ENCODE data around the gene IGSF21. TPM values are rescaled to one million over a fixed set of nuclear protein-coding genes. Genes with fewer than 3 reads are reported as not detected.

Gene IGSF21
- total RNA-seq, 4 donors from 2014 or later = 0.11 to 2.6 (median 0.69) TPM

DNA sequence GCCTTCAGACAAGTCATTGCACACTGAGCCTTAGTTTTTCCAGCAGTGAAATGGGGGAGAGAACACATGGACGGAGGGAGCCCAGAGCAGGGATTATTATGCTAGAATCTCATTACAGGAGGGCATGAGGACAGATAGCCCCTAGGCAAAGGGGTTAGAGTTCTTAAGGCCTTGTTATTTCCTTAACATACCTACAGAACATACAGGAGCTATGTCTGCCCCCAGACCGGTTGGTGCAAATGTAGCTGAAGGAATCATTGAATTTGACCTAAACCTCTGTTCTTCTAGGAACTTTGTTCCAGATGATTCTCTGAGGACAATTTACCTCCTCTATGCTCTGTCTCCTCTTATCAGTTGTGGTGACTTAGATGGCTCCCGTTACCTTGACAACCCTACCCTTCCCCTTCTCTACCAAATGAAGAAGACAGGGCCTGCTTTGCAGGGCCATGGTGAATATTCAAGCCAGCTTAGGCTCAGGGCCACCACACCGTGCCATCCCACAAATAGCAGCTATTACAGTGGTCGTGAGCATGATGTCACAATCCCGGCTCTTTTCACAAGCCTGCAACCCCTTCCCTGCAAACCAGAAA lies 156.9 kb downstream of the IGSF21 start:
- H3K9me3 ChIP-seq = no peaks in the 10 kb centered on the region
- TF ChIP-seq, protein P1, sequence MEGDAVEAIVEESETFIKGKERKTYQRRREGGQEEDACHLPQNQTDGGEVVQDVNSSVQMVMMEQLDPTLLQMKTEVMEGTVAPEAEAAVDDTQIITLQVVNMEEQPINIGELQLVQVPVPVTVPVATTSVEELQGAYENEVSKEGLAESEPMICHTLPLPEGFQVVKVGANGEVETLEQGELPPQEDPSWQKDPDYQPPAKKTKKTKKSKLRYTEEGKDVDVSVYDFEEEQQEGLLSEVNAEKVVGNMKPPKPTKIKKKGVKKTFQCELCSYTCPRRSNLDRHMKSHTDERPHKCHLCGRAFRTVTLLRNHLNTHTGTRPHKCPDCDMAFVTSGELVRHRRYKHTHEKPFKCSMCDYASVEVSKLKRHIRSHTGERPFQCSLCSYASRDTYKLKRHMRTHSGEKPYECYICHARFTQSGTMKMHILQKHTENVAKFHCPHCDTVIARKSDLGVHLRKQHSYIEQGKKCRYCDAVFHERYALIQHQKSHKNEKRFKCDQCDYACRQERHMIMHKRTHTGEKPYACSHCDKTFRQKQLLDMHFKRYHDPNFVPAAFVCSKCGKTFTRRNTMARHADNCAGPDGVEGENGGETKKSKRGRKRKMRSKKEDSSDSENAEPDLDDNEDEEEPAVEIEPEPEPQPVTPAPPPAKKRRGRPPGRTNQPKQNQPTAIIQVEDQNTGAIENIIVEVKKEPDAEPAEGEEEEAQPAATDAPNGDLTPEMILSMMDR (IDR thresholded peaks at IDR 0.05) = no peak
- no peak for TF ChIP-seq POLR2A (IDR thresholded peaks at IDR 0.05)
- no peak overlapping the region for H3K27ac ChIP-seq
- H3K27me3 ChIP-seq = no peaks in the 10 kb centered on the region
- H3K36me3 ChIP-seq = no peaks in the 10 kb centered on the region
- intact Hi-C loops (cut with DNase I) = no loop called here
- H3K4me1 ChIP-seq = no peaks in the 10 kb centered on the region
- DNase-seq = no peak
- no peak overlapping the region for H3K4me3 ChIP-seq (replicated peaks in 1 of 3)
- 71 to 75% methylated on average over 6 of the region's 6 CpGs for WGBS, 2 donors

DNA sequence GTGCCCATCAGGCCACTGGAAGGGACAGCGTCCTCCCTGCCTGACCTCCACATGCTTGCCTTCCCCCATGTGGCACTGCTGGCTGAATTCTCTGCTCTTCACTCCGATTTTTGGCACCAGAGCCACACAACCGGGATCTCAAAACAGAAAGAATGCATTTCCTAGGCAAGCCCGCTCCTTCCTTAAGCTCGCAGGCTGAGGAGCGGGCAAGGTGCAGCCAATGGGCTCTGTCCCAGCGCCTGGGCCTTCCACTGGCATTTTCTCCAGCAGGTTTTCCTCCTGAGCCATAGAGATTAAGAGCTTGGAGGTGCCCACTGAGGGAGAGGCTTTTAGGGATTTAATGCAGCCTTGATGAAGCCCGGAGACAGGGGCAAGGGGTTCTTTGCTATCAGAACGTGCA lies 158.0 kb downstream of the IGSF21 start:
- TF ChIP-seq, protein P1 (IDR thresholded peaks at IDR 0.05) = no peak
- TF ChIP-seq POLR2A (IDR thresholded peaks at IDR 0.05) = no peak
- H3K27me3 ChIP-seq = no peaks in the 10 kb centered on the region
- H3K27ac ChIP-seq = no peak overlapping the region
- H3K4me1 ChIP-seq = no peaks in the 10 kb centered on the region
- no peak overlapping the region for H3K4me3 ChIP-seq (replicated peaks in 1 of 3)
- H3K36me3 ChIP-seq = no peaks in the 10 kb centered on the region
- 65 to 78% methylated on average over 9 of the region's 9 CpGs for WGBS, 2 donors
- H3K9me3 ChIP-seq = no peaks in the 10 kb centered on the region
- intact Hi-C loops (cut with DNase I) = no loop called here
- no peak for DNase-seq

DNA sequence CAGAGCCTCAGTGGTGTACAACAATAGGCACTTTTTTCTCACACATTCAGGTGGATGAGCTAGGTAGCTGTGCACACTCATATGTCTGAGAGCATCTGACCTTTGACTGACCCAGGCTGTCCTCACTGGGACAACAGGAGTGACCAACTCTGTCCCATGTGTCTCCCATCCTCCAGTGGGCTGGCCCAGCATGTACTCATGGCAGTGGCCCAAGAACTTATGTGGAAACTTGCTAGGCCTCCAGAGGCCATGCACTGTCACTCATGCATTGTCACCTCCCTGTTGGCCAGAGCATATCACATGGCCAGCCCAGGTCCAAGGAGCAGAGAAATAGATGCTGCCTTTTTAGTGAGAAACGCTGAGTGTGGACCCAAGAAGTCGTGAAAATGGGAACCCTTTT lies 158.8 kb downstream of the IGSF21 start:
- Histone ChIP-seq H3K4me3 (replicated peaks in 1 of 3) (no peak overlapping the region), H3K27me3 (no peaks in the 10 kb centered on the region), H3K9me3 (no peaks in the 10 kb centered on the region), H3K4me1 (no peaks in the 10 kb centered on the region), H3K36me3 (no peaks in the 10 kb centered on the region), H3K27ac (no peak overlapping the region)
- intact Hi-C loops (cut with DNase I) = no loop called here
- TF ChIP-seq POLR2A (IDR thresholded peaks at IDR 0.05) = no peak
- TF ChIP-seq, protein P1 (IDR thresholded peaks at IDR 0.05) = no peak
- no peak for DNase-seq
- 76 to 86% methylated on average over 2 of the region's 2 CpGs for WGBS, 2 donors

DNA sequence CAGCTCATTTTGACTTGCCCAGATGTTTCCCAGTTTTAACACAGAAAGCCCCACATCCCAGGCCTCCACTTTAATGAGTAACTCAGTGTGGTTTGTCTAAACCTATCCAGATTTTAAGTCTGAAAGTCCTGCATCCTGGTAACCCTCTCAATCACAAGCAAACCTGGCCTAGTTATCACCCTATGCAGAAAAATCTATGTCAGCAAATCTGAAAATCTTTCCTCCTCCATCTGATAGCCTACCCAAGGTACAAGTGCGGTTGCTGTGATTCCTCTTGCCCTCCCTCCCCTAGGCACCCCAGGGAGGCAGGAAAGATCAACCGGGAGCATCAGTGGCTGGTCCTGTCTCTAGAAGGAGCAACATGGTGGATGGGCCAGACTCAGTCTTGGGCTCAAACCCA lies 163.7 kb downstream of the IGSF21 start:
- H3K36me3 ChIP-seq = no peaks in the 10 kb centered on the region
- no peaks in the 10 kb centered on the region for H3K9me3 ChIP-seq
- intact Hi-C loops (cut with DNase I) = no loop called here
- no peaks in the 10 kb centered on the region for H3K27me3 ChIP-seq
- no peak overlapping the region for H3K4me3 ChIP-seq (replicated peaks in 1 of 3)
- TF ChIP-seq POLR2A (IDR thresholded peaks at IDR 0.05) = no peak
- TF ChIP-seq, protein P1 (IDR thresholded peaks at IDR 0.05) = no peak
- no peaks in the 10 kb centered on the region for H3K4me1 ChIP-seq
- DNase-seq = no peak
- no peak overlapping the region for H3K27ac ChIP-seq
- 88 to 90% methylated on average over 2 of the region's 2 CpGs for WGBS, 2 donors

DNA sequence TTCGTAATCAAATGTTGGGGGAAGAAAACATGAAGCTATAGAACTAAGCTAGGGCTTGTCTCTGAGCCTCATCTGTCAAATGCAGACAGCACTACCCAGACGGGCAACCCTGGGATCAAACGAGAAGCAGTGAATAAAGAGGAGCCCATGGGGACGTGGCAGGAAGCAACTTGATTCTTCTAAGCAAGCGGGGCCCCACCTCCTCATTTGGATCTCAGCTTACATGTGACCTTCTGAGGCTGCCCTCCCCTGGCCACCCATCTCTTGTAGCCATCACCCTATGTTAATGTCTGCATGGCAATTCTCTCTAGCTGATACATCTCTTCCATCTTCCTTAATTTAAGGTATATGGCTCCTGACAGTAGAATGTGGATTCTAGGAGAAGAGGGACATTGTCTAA lies 171.3 kb downstream of the IGSF21 start:
- H3K9me3 ChIP-seq = no peaks in the 10 kb centered on the region
- no peak overlapping the region for H3K4me3 ChIP-seq (replicated peaks in 1 of 3)
- no peak overlapping the region for H3K27ac ChIP-seq
- intact Hi-C loops (cut with DNase I) = no loop called here
- TF ChIP-seq, protein P1 (IDR thresholded peaks at IDR 0.05) = no peak
- no peak for TF ChIP-seq POLR2A (IDR thresholded peaks at IDR 0.05)
- no peaks in the 10 kb centered on the region for H3K27me3 ChIP-seq
- no peaks in the 10 kb centered on the region for H3K36me3 ChIP-seq
- no peak for DNase-seq
- H3K4me1 ChIP-seq = no peaks in the 10 kb centered on the region
- 37 to 56% methylated on average over 5 of the region's 5 CpGs for WGBS, 2 donors

Measured in thyroid gland (tissue), 4 donors.